Esophagus squamous epithelium (tissue), 5 donors: ENCODE results near the gene PLCD1. TPM values are rescaled to one million over a fixed set of nuclear protein-coding genes. Genes with fewer than 3 reads are reported as not detected.
A peak's percentile ranks its signal among the peaks of the same experiment; 100 is the strongest.

ENCODE experiments used
- DNase-seq: peaks from one replicate; lab custom pipeline; 2025; lab: John Stamatoyannopoulos, UW
- H3K27ac ChIP-seq, 4 donors: fragments of 200-600 bp; sonication (generic); one replicate each; pipeline ENCODE4 v1.5.1; 2016 to 2019; ENCODE audit warnings: mild to moderate bottlenecking in 1 of 4
- H3K27me3 ChIP-seq, 4 donors: fragments of 200-600 bp; sonication (generic); 1 replicate in 3 of 4; 2 replicates in 1 of 4; pipeline versions ENCODE4 v1.5.1 to v1.6.0; 2017 to 2021; ENCODE audit warnings: antibody characterized with exemption in 1 of 4
- H3K36me3 ChIP-seq, 3 donors: fragments of 200-600 bp; sonication (generic); one replicate each; pipeline ENCODE4 v1.5.1; 2016 to 2019
- H3K4me1 ChIP-seq, 3 donors: fragments of 200-600 bp; sonication (generic); one replicate each; pipeline ENCODE4 v1.5.1; 2017 to 2019
- H3K4me3 ChIP-seq, 4 donors: fragments of 200-600 bp; sonication (generic); 1 replicate in 3 of 4; 2 replicates in 1 of 4; pipeline ENCODE4 v1.5.1; 2016 to 2019; ENCODE audit warnings: mild to moderate bottlenecking in 2 of 4, moderate library complexity in 1 of 4
- H3K9me3 ChIP-seq, 3 donors: fragments of 200-600 bp; sonication (generic); one replicate each; pipeline ENCODE4 v1.5.1; 2016 to 2019
- POLR2A ChIP-seq, 4 donors: fragments of 450-650 bp; IDR thresholded peaks; one replicate each; pipeline ENCODE4 v1.6.1; 2017; ENCODE audit warnings: antibody characterized with exemption in 4 of 4, mild to moderate bottlenecking in 4 of 4, moderate library complexity in 3 of 4
- WGBS, 2 donors: methylation state at CpG; one replicate each; pipeline ENCODE4 v1.1.5; 2018; 5-methylcytosine and 5-hydroxymethylcytosine counted together
- intact Hi-C: fragments of 100-400 bp; cut with DNase I; formaldehyde crosslinking; loops from one replicate; pipeline ENCODE4 v1.15.0; 2022
- total RNA-seq, 4 donors: library from RNA; depleted of rRNA; stranded (reverse); fragments of >200 nt; gene quantifications; one replicate each; pipeline ENCODE4 v1.1.0, GENCODE V29; 2016
- TF ChIP-seq, protein P1 (sequence below), 6 experiments: fragments of 450-650 bp in 4 of 6; fragments of 200-600 bp in 2 of 6; sonication (generic) in 2 of 6; IDR thresholded peaks; one replicate each; pipeline ENCODE4 v1.5.1; 2016 to 2019; ENCODE audit warnings: antibody characterized with exemption in 6 of 6, mild to moderate bottlenecking in 4 of 6, moderate library complexity in 4 of 6
- donor health status: DM: yes; HTN: yes; CAD: no.

PLCD1 gene
- total RNA-seq, 4 donors from 2014 or later: 24.2 to 37.9 (median 35.0) TPM

DNA sequence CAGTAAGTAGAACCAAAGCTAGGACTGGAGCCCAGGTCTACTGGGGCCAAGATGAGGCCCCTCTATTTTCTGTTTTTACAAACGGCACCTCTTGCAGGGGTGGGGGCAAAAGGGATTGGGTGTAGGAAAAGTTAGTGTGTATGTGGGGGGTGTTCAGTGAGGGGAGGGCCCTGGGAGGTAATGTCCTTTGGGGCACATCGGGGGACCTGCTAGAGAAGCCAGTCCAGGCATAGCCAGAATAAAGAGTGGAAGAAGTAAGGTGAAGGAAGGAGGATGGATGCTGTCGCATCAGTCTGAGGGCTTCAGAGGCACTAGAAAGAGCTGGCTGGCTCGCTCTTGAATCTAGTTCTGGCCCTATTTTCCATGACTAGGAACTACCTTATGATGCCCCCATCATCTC lies 2.6 kb downstream of the PLCD1 start:
- peaks cover 38 to 89% (median 48%) of the 10 kb centered on the region in 3 donors for H3K4me1 ChIP-seq

DNA sequence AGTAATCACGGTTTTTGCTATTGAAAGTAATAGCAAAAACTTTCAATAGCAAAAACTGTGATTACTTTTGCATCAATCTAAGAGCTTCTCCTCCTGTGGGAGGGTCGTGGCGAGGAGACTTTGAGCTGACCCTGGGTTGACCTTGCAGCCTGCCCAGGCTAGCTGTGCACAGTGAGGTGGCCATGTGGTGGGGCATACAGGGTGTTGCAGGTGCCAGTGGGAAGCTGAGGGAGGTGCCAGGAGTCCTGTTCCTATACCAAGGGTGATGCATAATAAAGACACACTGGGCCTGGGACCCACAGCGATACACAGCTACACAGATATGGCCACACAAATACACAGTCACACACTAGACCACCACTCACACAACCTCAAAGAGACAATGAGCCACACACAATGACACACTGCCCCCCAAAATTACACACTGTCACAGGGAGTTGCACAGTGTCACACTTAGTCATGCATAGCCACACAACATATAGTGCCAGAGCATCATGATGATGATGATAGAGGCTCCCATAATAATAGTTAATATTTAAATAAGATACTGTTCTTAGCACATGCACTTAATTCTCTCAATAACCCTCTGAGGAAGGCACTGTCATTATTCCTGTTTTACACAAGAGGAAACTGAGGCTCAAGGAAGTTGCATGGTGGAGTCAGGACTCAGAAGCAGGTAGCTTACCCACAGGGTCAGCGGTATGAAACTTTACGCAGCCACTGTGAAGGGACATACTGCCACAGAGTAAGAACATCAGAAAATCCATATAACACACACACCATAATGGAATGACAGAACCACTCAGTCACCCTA lies 6.3 kb downstream of the PLCD1 start:
- 75 to 80% methylated on average over 6 of the region's 6 CpGs for WGBS, 2 donors
- intact Hi-C loops: no loop called here
- Histone ChIP-seq H3K4me1 (peaks cover 11 to 52% (median 18%) of the 10 kb centered on the region in 3 donors), H3K27ac (peak overlapping the region in 3 of 4 donors; percentile 96 to 98 (median 97)), H3K36me3 (peaks cover 0 to 30% (median 0%) of the 10 kb centered on the region in 3 donors), H3K27me3 (no peaks in the 10 kb centered on the region), H3K4me3 (peak overlapping the region in 1 of 4 donors; percentile 78), H3K9me3 (no peaks in the 10 kb centered on the region)
- no peak for DNase-seq
- TF ChIP-seq POLR2A (IDR thresholded peaks at IDR 0.05): no peak
- TF ChIP-seq, protein P1, sequence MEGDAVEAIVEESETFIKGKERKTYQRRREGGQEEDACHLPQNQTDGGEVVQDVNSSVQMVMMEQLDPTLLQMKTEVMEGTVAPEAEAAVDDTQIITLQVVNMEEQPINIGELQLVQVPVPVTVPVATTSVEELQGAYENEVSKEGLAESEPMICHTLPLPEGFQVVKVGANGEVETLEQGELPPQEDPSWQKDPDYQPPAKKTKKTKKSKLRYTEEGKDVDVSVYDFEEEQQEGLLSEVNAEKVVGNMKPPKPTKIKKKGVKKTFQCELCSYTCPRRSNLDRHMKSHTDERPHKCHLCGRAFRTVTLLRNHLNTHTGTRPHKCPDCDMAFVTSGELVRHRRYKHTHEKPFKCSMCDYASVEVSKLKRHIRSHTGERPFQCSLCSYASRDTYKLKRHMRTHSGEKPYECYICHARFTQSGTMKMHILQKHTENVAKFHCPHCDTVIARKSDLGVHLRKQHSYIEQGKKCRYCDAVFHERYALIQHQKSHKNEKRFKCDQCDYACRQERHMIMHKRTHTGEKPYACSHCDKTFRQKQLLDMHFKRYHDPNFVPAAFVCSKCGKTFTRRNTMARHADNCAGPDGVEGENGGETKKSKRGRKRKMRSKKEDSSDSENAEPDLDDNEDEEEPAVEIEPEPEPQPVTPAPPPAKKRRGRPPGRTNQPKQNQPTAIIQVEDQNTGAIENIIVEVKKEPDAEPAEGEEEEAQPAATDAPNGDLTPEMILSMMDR (IDR thresholded peaks at IDR 0.05): no peak

More for the DNA sequence above, 2.6 kb downstream of the PLCD1 start:
- H3K27me3 ChIP-seq: no peaks in the 10 kb centered on the region
- intact Hi-C loops: no loop called here
- no peaks in the 10 kb centered on the region for H3K9me3 ChIP-seq
- 89 to 91% methylated on average over 4 of the region's 4 CpGs for WGBS, 2 donors
- H3K4me3 ChIP-seq: no peak overlapping the region
- TF ChIP-seq, protein P1 (IDR thresholded peaks at IDR 0.05): no peak
- no peak for TF ChIP-seq POLR2A (IDR thresholded peaks at IDR 0.05)
- H3K27ac ChIP-seq: peak overlapping the region in 2 of 4 donors; percentile 96 to 98
- H3K36me3 ChIP-seq: no peaks in the 10 kb centered on the region
- DNase-seq: no peak

DNA sequence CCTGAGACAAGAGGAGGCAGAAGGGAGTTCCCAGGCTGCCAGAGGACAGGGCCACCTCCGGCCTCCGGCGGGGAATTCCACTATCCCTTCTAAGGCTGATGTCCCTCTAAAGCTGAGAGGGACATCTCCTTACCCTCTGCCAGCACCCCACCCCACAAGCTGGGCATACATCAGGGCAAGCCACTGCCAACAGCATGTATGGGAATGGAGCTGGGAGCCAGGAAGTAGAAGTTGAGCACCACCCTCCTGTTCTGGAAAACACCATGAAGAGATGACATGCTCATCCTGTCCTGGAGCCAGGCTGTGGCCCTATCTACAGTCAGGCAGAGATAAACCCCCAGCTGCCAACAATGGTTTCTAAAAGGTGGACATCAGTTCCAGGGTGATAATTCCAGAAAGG lies 7.1 kb downstream of the PLCD1 start:
- peaks cover under 1 to 38% (median 4%) of the 10 kb centered on the region in 3 donors for H3K36me3 ChIP-seq
- intact Hi-C loops: no loop called here
- H3K27ac ChIP-seq: peak overlapping the region in 2 of 4 donors; percentile 14 to 21
- H3K9me3 ChIP-seq: no peaks in the 10 kb centered on the region
- no peak for TF ChIP-seq POLR2A (IDR thresholded peaks at IDR 0.05)
- TF ChIP-seq, protein P1 (IDR thresholded peaks at IDR 0.05): no peak
- peaks cover 11 to 44% (median 16%) of the 10 kb centered on the region in 3 donors for H3K4me1 ChIP-seq
- H3K4me3 ChIP-seq: no peak overlapping the region
- DNase-seq: no peak
- H3K27me3 ChIP-seq: no peaks in the 10 kb centered on the region
- WGBS, 2 donors: 90% methylated on average over 3 of the region's 3 CpGs; no CpG with 5 or more reads in 1 of the 2 donors

DNA sequence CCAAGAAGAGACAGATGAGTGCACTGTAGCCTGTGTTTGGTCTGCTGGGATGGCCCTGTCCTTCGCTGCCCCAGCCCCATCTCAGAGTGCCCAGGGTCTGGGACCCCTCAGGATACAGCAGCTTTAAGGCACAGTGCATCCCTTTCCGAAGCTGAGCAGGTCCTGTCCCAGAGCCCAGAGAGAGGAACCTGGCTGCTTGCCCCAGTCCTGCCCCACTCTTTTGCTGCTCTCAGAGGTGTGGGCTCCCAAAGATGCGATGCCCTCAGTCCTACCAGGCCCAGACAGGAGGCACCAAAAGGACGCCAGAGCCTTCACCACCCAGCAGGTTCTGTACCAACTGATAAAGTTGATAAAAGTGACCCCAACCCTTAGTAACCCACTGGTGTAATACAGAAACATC lies 8.2 kb downstream of the PLCD1 start:
- WGBS, 2 donors: 93% methylated on average over 2 to 4 of the region's 4 CpGs
- intact Hi-C loops: no loop called here
- DNase-seq: no peak
- peaks cover 10 to 33% (median 11%) of the 10 kb centered on the region in 3 donors for H3K4me1 ChIP-seq
- H3K27me3 ChIP-seq: no peaks in the 10 kb centered on the region
- no peak overlapping the region for H3K27ac ChIP-seq
- H3K9me3 ChIP-seq: peaks cover 0 to 3% (median 0%) of the 10 kb centered on the region in 3 donors
- H3K4me3 ChIP-seq: no peak overlapping the region
- TF ChIP-seq, protein P1 (IDR thresholded peaks at IDR 0.05): no peak
- TF ChIP-seq POLR2A (IDR thresholded peaks at IDR 0.05): no peak
- peaks cover 7 to 49% (median 15%) of the 10 kb centered on the region in 3 donors for H3K36me3 ChIP-seq

DNA sequence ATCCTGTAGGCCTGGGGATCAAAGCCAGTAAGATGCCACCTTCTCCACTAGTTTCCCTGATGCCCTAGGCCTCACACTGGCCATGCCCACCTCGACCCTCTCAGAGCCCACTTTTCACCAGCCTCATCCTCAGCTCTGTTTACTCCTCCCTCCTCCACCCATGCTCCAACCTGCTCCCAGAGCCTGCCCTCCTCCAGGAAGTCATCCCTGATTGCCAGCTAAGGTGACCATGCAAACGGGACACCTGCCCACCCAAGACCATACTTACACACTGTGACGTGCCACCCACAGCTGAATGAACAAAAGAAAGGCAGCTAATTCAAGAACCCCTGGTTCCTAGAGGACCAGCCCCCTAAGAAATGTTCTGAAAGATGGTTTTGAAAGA lies 9.1 kb downstream of the PLCD1 start:
- no peak for TF ChIP-seq POLR2A (IDR thresholded peaks at IDR 0.05)
- TF ChIP-seq, protein P1 (IDR thresholded peaks at IDR 0.05): no peak
- Histone ChIP-seq H3K9me3 (peaks cover 0 to 6% (median 0%) of the 10 kb centered on the region in 3 donors), H3K4me3 (no peak overlapping the region), H3K36me3 (peaks cover 7 to 58% (median 20%) of the 10 kb centered on the region in 3 donors), H3K27me3 (no peaks in the 10 kb centered on the region), H3K27ac (no peak overlapping the region), H3K4me1 (peaks cover 1 to 24% (median 2%) of the 10 kb centered on the region in 3 donors)
- WGBS, 2 donors: 71 to 80% methylated on average over 1 to 2 of the region's 3 CpGs
- intact Hi-C loops: no loop called here
- DNase-seq: no peak
